ENCODE measurements around the gene NANS. TPM values are rescaled to one million over a fixed set of nuclear protein-coding genes. Genes with fewer than 3 reads are reported as not detected.

Gene NANS
- total and polyA plus RNA-seq, 2 of the 8 experiments (the other 6 are each of a cell fraction or from before 2014, with no cell fraction given) = 56.5 to 67.3 TPM

DNA sequence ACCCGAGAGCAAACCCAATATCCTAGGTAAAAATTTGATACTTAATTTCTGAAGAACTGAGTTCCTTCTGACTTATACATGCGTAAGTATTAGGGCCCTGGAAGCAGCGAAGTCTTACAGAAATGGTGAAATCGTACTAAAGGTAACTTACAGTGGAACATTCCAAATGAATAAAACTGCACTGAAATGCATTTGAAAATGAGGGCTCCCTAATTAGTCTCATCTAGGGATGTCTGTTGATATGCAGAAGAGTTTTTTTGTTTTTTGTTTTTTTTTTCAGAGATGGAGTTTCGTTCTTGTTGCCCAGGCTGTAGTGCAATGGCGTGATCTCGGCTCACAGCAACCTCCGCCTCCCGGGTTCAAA lies 10.4 kb upstream of the NANS start (continued):
- TF ChIP-seq, protein P1, sequence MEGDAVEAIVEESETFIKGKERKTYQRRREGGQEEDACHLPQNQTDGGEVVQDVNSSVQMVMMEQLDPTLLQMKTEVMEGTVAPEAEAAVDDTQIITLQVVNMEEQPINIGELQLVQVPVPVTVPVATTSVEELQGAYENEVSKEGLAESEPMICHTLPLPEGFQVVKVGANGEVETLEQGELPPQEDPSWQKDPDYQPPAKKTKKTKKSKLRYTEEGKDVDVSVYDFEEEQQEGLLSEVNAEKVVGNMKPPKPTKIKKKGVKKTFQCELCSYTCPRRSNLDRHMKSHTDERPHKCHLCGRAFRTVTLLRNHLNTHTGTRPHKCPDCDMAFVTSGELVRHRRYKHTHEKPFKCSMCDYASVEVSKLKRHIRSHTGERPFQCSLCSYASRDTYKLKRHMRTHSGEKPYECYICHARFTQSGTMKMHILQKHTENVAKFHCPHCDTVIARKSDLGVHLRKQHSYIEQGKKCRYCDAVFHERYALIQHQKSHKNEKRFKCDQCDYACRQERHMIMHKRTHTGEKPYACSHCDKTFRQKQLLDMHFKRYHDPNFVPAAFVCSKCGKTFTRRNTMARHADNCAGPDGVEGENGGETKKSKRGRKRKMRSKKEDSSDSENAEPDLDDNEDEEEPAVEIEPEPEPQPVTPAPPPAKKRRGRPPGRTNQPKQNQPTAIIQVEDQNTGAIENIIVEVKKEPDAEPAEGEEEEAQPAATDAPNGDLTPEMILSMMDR (IDR thresholded peaks at IDR 0.05; ENCODE audit: control extremely low read depth in 1 of 3, insufficient read depth in 1 of 3, low read depth in 1 of 3, low read length in 3 of 3) = no peak
- TF ChIP-seq CHD2 (IDR thresholded peaks at IDR 0.05; ENCODE audit: low read length) (no peak), RBBP5 (IDR thresholded peaks at IDR 0.05; ENCODE audit: borderline replicate concordance, low read depth, low read length) (no peak), TAF7 (optimal IDR thresholded peaks at IDR 0.05; ENCODE audit: borderline replicate concordance, low read depth, low read length) (no peak), KDM1A (IDR thresholded peaks at IDR 0.05; ENCODE audit: borderline replicate concordance, low read length) (no peak), CEBPB (IDR thresholded peaks at IDR 0.05; ENCODE audit: low read depth, low read length) (no peak), SIN3A (conservative IDR thresholded peaks at IDR 0.05 in 1 of 2, IDR thresholded peaks at IDR 0.05 in 1 of 2; ENCODE audit: low read depth in 1 of 2, low read length in 2 of 2) (no peak), KDM4A (IDR thresholded peaks at IDR 0.05; ENCODE audit: low read depth, low read length, severe bottlenecking) (no peak), RAD21 (IDR thresholded peaks at IDR 0.05 in 1 of 2, conservative IDR thresholded peaks at IDR 0.05 in 1 of 2; ENCODE audit: low read depth in 2 of 2, low read length in 2 of 2) (no peak), SAP30 (IDR thresholded peaks at IDR 0.05; ENCODE audit: insufficient read depth, insufficient replicate concordance, low read length) (no peak), POLR2AphosphoS5 (IDR thresholded peaks at IDR 0.05; ENCODE audit: low read depth, low read length) (no peak)
